Right ventricle myocardium superior (tissue), 1 donor: Measurements from ENCODE around the gene DHRS9. TPM values are rescaled to one million over a fixed set of nuclear protein-coding genes. Genes with fewer than 3 reads are reported as not detected.
"Not testable (repeated sequence)": the region's sequence is repeated elsewhere in the genome, so short reads cannot be mapped to it uniquely, and the experiment has no call there.

Source experiments
- ATAC-seq: fragments of 200-7000 bp; cut with Tn5 transposase; one replicate; pipeline ENCODE4 v1.9.1; 2020; ENCODE audit warnings: mild to moderate bottlenecking; ENCODE audit not compliant: poor library complexity
- DNase-seq: peaks from one replicate; pipeline ENCODE4 v3.0.0-alpha.2; 2020
- intact Hi-C: fragments of 100-400 bp; cut with DNase I; formaldehyde crosslinking; loops from one replicate; pipeline ENCODE4 v1.11.2; 2022
- total RNA-seq: library from RNA; stranded (reverse); fragmentation: NEBNext Ultra II Directional; extraction: Animal tissue kit (Norgen Biotek cat#: 25700); gene quantifications from one replicate; pipeline ENCODE4 v1.2.1, GENCODE V29; 2021
- donor health status: DM: no; HTN: yes; CAD: no; lungs with severe emphysema.

Gene DHRS9
- total RNA-seq, 1 donor from 2014 or later: 1.3 TPM

DNA sequence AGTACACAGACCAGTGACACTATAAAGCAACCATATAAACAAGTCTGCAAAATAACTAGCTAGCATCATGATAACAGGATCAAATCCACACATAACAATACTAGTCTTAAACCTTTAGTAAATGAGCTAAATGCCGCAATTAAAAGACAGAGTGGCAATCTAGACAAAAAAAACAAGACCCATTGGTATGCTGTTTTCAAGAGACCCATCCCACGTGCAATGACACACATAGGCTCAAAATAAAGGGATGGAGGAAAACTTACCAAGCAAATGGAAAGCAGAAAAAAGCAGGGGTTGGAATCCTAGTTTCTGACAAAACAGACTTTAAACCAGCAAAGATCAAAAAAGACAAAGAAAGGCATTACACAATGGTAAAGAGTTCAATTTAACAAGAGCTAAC, 14.8 kb upstream of the DHRS9 start:
- ATAC-seq, intact Hi-C loops, DNase-seq: not testable (repeated sequence)

DNA sequence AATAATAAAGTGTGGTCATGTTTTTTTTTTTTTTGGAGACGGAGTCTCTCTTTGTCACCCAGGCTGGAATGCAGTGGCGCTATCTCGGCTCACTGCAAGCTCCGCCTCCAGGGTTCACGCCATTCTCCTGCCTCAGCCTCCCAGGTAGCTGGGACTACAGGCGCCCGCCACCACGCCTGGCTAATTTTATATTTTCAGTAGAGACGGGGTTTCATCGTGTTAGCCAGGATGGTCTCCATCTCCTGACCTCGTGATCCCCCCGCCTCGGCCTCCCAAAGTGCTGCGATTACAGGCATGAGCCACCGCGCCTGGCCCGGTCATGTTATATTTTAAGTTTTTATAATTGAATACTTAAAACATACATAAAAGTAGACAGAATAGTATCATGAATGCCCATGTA, 5.2 kb upstream of the DHRS9 start:
- ATAC-seq, intact Hi-C loops, DNase-seq: not testable (repeated sequence)

DNA sequence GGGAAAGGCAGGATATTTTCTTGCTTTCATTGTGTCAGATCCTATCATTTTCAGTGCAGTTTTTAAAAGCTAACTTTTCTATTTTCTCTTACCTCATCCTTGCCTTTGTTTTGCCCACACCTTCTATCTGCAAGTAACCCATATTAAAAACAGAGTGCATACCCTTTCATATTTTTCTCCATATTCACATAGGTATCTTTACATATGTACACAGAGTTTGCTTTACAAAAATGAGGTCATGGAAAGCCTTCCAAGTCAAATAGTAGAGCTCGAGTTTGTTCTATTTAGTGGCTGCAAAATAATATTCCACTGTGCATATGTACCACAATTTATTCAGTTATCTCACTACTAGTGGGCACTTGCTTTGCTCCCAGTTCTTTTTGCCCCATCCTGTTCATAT, 3.9 kb upstream of the DHRS9 start:
- DNase-seq: no peak
- intact Hi-C loops: no loop called here
- ATAC-seq: no peak

DNA sequence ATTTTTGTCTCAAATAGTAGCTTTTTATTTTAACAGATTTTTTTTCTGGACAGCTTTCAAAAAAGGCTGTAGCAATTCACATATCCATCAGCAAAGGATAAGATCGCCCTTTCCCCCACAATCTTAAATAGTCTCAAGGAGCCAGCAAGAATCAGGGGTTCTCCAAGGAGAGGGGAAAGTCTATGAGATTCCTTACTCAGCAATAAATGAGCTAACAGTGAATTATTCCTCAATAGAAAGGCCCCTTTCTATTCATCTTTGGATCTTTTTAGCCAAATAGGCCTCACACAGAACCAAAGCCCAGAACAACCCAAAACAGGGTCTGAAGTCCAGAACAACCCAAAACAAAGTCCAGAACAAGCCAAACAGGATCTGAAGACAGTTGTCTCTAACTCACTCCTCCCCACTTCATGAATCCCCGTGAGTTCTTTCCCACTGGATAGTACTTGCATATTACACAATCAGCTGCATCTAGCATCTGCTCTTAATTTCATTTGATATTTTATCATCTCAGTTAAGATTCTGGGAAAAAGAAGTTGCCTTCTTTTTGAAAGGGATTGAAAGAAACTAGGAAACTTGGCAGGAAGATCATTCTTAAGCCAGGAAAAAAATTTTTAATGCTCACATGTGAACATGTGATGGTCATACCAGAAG, 3.4 kb upstream of the DHRS9 start:
- ATAC-seq (no peak), DNase-seq (no peak)
- intact Hi-C loops: no loop called here

DNA sequence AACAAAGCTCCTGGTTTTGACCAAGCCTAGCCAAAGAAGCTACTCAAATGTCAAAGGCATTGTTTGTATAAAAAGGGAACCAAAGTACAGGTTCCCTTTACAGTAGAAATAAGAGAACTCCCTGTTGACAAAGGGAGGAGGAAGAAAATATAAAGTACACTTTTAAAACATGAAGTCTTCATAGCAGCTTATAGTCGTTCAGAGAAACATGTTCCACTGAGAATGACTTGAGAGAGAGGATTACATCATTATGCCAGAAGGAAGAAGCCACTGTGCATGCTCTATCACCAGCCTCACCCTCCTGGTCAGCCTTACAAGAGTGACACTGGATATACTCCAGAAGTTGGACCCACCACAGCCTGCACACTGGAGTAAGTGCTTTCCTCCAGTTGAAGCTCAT, 2.5 kb upstream of the DHRS9 start:
- intact Hi-C loops: no loop called here
- DNase-seq: no peak
- peak; percentile 12 for ATAC-seq

DNA sequence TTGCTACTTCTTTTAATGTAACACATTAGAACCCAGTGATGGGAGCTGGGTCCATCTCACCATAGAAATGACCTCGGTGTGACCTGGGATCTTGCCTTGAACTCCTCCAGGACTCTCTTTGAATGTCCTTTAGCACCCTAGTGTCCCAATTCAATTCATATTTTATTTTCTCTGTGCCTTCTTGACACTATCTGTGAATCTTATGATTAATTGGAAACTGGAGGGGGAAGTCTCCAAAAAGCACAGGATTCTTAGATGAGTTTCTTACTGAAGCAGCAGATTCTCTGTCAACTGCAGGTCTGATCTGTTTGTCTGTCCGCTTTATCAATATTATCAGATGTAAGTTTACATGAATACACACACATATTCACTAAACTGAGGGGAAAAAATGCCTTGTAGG, 470 bp downstream of the DHRS9 start:
- intact Hi-C loops: no loop called here
- ATAC-seq (no peak), DNase-seq (no peak)

DNA sequence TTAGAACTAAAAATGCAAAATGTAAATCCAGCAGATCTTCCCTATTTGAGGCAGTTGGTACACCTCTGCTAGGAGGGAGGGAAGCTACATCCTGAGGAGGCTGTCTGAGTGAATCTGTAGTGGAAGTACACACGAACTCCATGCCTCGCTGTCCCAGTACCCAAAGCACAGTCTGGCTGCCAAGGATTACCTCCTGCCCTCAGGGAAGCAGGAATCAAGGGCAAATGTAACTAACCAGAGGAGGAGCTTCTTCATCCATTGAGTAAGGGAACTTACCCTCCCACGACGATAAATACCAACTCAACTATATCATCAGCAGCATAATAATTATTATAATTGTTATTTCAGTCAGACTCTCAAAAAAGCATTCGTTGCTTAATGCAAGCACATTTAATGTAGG, 2.1 kb downstream of the DHRS9 start:
- ATAC-seq: peak; percentile 34
- DNase-seq: no peak
- intact Hi-C loops: no loop called here

DNA sequence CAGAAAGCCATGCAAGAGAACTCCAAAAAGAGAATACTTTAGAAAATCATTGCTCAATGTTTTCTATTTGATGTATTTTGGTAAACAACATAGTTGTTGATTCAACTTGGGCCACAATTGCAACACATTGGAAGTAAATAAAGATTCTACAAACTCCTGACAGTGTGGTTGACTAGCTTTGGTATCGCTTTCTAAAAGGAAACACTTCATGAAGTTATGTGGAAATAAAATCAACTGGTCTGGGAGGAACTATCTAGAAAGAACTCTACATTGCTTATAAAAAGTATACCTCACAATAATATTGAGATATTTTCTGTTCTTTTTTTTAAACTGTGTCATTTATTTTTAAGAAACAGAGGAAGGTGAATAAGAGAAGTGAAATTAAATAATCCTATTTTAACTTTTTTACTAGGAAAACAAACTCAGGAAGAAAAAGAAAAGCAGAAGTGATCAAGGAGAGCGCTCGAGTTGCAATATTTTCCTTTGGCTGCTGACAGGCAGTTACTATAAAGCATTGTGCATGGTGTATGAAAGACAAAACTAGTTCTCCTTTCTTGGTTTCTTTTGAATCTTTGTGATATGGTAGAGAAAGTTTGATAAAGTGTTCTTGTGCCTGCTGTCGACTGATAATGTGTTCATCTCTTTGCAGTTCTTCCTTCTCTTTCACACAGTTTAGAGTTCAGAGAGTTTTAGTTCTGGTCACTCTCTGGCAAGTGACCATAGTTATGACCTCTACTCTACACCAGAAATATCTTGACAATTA, 3.0 kb downstream of the DHRS9 start:
- peak; percentile 70 for ATAC-seq
- intact Hi-C loops: no loop called here
- DNase-seq: no peak

DNA sequence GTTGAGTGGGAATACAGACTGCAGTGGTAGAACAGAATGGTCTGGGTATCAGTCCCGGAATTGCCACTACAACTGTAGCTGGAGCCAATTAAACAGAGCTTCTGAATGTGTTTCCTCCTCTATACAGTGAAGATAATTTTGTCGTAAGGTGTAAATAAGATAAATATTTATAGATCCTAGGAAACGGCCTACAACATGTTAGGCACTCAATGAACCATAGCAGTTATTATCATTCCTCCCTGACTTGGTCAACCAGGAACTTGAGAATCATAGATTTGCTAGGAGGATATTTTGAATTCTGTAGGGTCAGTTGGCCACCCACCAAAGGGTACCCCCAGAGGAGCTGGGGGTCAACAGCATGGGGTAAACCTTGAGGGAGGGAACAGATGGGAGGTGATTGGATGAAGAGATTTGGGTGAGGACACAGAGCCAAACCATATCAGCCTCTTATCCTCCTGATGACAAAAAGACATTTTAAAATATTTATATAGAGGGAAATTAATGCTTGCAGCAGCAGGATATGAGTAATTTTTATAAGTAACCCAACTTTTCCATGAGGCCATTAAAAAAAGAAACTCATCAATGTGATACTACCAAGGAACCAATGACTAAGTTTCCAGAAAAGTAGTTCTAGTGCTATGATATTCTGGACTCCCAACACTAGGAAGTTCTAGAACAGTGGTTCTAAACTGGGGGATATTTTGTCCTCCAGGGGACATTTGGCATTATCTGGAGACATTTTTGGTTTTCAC, 4.0 kb downstream of the DHRS9 start:
- no peak for ATAC-seq
- no peak for DNase-seq
- intact Hi-C loops: no loop called here

DNA sequence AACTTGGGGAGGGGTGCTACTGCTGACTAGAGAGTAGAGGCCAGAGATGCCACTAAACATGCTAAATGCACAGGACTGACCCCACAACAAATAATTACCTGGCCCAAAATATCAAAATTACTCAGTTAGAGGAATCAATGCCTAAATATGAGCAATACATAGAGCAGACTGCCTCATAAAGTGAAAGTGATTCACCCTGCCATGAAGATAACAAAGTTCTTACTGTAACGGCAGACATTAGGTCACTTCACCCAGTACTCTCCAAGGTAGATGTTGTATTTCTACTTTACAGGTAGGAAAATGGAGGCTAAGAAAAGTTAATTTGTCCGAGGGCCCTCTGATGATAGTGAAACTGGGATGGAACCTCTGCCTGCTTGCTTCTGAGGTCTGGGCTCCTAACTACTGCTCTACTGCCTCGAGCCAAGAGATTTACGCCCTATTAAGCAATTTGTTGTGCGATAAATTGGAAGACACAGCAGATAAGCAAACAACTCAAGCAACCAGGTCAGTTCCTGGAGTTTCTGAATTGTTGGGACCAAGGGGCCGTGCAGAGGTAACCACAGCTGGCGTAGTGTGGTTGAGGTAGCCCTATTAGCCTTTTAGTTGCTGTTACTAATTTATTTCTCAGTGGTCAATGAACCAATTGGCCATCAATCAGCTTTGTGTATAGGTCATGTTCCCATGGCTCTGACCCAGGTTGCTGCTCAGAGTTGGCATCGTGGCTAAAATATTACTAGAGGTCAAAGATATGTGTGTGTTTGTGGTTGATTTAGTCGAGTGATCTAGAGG, 4.8 kb downstream of the DHRS9 start:
- DNase-seq: no peak
- intact Hi-C loops: no loop called here
- no peak for ATAC-seq

DNA sequence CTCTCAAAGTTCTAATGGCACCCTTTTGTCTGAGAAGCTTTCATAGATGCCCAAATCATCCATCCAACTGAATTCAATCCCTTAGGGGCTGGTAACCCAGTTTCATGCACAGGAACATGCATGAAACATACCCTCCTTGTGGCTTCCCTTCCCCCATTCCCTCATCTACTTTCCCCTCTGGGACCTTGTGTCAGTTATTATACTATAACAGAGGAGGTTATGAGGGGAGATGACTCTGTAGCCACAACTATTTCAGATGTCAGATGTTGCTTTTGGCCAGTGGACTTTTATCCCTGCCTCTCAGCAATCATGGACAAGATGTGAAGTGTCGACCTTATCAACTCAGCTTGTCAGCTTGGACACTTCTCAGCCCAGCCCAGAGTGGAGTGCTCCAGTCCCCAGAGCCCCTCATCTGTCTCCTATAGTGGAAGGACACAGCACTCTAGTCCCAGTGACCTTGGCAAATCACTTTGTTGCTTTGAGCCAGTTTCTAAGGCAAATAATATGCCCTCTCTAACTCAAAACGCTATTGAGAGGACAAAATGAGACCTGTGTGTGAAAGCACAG, 8.4 kb downstream of the DHRS9 start:
- DNase-seq (no peak), ATAC-seq (peak; percentile 85)
- intact Hi-C loops: no loop called here

DNA sequence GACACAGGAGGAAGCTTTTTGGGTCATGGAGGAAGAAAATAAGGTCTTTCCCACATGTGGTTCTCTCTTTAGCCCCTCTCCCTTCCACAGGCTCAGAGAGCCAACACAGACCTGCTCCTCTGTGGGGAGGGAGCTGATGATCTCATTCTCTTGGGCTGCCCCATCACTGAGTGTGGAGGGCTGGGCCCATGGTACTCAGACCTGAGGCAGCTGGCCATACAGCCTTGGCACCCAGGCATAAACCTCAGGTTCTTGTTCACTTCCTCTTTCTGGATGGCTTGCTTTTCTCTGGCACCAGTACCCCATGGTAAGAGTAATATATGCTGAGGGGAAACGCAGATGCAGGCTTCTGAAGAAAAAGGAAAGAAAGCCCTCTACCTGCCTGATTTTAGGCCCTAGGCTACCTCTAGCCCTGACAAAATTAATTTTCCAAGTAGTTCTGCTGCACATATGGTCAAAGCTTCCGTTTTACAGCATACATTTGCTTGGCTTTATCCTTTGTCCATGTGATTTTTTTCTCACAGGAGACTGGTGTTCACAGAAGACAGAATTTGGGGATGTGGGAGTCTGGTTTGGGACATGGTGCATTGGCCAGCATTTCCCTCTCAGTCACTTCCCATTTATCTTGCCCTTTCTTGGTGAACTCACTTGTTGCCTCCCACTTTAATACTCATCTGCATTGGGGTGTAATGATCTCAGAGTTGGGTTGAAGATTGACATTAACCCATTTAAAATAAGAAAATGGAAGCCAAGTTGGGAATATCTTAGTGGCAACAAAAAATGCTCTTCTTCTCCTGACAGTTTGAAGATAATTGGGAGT, 11.1 kb downstream of the DHRS9 start:
- no peak for DNase-seq
- intact Hi-C loops: no loop called here
- ATAC-seq: no peak

DNA sequence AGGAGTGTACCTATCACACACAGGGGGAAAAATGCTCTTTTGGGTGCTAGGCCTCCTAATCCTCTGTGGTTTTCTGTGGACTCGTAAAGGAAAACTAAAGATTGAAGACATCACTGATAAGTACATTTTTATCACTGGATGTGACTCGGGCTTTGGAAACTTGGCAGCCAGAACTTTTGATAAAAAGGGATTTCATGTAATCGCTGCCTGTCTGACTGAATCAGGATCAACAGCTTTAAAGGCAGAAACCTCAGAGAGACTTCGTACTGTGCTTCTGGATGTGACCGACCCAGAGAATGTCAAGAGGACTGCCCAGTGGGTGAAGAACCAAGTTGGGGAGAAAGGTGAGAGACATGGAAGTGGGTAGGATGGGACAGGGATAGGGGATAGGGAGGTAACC, 12.2 kb downstream of the DHRS9 start:
- no peak for ATAC-seq
- intact Hi-C loops: no loop called here
- no peak for DNase-seq

DNA sequence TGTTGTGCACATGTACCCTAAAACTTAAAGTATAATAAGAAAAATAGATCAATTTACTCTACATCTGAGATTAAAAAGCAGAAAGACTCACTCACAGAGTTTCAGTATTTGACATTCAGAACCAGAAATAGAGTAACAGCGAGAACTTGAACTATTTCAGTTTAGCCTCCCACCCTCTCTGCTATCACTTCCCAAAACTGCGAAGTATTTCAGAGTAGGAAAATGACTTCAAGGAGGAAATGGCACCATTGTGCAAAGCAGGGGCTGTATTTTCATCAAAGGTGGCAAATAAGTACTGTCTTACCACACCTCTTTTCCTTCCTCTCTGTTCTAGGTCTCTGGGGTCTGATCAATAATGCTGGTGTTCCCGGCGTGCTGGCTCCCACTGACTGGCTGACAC, 13.6 kb downstream of the DHRS9 start:
- intact Hi-C loops: no loop called here
- DNase-seq (no peak), ATAC-seq (no peak)

DNA sequence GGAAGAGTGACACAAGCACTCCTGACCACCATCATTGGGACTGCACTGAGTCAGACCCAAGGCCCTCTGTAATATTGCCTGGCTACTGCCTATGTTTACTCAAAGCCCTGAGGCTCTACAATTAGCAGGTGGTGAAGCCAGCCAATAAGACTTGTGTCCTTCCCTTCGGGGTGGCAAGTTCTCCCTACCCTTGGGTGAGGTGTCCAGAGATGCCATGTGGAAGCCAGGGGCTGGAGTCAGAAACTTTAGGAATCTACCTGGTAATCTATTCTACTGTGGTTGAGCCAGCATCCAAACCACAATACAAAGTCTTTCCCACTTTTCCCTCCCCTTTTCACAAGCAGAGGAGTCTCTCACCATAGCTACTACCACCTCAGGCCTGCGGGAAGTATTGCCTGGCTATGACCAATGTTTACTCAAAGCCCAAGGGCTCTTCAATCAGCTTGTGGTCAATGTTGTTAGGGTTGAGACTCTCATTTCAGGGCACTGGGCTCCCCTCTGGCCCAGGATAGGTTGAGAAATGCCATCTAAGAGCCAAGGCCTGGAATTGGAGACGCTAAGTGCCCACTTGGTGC, 17.6 kb downstream of the DHRS9 start:
- DNase-seq: no peak
- intact Hi-C loops: no loop called here
- ATAC-seq: no peak

DNA sequence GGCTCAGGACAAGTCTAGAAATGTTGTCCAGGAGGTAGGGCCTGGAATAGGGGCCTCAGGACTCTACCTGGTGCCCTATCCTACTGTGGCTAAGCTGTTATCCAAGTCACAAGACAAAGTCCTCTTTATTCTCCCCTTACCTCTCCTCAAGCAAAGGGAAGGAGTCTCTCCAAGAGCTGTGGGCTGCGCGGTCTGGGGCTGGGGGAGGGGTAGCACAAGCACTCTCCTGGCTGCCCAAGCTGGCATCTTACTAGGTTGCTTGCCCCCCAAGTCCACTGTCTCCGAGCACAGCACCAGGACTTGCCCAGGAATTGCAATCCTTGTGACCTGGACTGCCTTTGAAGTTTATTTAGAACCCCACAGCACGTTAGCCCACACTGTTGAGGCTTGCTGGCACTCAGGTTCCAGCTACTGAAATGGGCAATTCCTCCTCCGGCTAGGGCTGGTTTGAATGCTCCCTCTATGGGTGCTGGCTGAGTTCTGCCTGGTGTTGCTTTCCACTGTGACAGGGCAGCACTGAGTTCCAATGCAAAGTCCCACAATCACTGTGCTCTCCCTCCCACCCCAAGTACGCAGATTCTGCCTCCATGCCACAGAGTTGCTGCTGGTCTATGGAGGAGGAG, 18.5 kb downstream of the DHRS9 start:
- ATAC-seq: no peak
- no peak for DNase-seq
- intact Hi-C loops: no loop called here

DNA sequence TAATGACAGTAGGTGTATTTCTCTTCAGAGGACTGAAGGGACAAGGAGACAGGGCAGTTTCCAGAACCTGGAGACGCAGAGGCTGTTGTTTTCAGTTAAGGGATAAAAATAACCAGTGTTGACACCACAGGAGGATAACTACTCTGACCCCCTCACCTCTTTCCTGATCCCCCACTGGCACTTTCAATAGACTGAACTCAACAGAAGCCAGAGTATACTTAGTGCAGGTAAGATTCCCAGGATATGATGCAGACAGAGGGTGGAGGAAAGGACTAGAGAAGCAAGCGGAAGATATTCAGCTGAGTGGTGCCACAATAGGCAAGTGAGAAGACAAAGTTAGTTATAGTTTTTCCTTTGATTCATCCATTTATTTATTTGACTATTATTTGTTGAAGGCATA, 19.8 kb downstream of the DHRS9 start:
- ATAC-seq (no peak), DNase-seq (no peak)
- intact Hi-C loops: no loop called here
